ENCODE results near the gene LAMP2.
"Not testable (repeated sequence)": the region's sequence is repeated elsewhere in the genome, so short reads cannot be mapped to it uniquely, and the experiment has no call there.

LAMP2 gene

DNA sequence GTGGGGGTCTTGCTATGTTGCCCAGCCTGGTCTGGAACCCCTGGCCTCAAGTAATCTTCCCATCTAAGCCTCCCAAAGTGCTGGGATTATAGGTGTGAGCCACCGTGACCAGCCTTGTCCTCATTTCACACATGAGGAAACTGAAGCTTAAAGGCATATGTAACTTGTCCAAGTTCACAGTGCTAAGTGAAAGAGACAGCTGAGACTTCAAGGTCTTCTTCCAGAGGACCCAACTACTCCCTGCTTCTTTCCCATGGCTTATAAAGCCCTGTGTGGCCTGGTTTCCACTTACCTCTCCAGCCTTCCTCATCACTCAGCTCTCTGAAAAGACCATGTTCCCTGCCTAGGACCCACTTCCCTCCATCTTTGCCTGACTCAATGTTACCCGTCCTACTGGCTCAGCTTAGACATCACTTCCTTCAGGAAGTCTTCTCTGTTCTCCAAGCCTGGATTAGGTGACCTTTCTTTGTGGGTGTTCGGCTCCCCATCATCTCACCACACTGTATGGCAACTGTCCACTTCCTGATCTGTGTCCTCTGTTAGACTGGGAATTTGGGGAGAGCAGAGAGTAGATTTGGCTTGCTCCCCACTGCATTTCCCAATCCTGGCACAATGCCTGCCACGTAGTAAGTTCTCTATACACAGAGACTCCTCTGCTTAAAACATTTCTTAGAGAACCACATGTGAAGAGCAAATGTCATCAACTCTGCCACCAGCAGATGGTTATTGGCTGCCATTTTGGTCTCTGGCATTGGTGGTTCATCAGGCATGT, 30.4 kb upstream of the LAMP2 start:
- POLR2A ChIA-PET (ENCODE audit: low non-redundant PET): no interaction called here
- H3K27ac ChIP-seq: no peak overlapping the region
- no peak for DNase-seq (ENCODE audit: low spot score)
- TF ChIP-seq, protein P1, sequence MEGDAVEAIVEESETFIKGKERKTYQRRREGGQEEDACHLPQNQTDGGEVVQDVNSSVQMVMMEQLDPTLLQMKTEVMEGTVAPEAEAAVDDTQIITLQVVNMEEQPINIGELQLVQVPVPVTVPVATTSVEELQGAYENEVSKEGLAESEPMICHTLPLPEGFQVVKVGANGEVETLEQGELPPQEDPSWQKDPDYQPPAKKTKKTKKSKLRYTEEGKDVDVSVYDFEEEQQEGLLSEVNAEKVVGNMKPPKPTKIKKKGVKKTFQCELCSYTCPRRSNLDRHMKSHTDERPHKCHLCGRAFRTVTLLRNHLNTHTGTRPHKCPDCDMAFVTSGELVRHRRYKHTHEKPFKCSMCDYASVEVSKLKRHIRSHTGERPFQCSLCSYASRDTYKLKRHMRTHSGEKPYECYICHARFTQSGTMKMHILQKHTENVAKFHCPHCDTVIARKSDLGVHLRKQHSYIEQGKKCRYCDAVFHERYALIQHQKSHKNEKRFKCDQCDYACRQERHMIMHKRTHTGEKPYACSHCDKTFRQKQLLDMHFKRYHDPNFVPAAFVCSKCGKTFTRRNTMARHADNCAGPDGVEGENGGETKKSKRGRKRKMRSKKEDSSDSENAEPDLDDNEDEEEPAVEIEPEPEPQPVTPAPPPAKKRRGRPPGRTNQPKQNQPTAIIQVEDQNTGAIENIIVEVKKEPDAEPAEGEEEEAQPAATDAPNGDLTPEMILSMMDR (conservative IDR thresholded peaks at IDR 0.05; ENCODE audit: low read depth): no peak
- CTCF ChIA-PET: no interaction called here

DNA sequence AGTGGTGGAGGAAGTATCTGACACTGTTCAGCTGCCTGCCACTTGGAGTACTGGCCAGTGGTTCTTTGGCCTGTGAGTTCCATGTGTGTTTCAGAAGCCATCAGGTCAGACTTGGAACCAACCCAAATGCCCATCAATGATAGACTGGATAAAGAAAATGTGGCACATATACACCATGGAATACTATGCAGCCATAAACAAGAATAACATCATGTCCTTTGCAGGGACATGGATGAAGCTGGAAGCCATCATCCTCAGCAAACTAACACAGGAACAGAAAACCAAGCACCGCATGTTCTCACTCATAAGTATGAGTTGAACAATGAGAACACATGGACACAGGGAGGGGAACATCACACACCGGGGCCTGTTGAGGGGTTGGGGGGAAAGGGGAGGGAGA, 21.0 kb upstream of the LAMP2 start:
- DNase-seq (ENCODE audit: low spot score); POLR2A ChIA-PET (ENCODE audit: low non-redundant PET); H3K27ac ChIP-seq: not testable (repeated sequence)
- CTCF ChIA-PET: interaction anchor here (0.6 kb wide), 1 partner anchor 109 kb away, joined by 3 read pairs; no protein-coding TSS in a partner anchor

DNA sequence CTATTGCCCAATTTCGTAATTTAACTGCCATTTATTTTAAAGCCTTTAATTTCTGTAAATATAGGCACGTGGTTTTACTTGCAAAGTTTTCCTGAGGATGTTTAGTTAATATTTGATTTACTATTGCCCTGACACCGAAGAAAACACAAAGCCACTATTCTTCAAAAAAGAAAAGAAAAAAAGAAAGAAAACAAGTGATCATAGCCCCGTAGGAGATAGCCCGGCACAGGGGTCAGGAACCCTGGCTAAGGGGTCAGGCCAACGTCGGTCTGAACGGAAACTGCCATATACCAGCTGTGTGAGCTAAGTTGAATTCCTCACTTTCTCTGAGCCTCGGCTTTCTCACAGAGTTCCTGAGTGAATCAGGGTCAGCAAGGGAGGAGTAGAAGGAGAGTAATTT, 17.7 kb upstream of the LAMP2 start:
- CTCF ChIA-PET: no interaction called here

DNA sequence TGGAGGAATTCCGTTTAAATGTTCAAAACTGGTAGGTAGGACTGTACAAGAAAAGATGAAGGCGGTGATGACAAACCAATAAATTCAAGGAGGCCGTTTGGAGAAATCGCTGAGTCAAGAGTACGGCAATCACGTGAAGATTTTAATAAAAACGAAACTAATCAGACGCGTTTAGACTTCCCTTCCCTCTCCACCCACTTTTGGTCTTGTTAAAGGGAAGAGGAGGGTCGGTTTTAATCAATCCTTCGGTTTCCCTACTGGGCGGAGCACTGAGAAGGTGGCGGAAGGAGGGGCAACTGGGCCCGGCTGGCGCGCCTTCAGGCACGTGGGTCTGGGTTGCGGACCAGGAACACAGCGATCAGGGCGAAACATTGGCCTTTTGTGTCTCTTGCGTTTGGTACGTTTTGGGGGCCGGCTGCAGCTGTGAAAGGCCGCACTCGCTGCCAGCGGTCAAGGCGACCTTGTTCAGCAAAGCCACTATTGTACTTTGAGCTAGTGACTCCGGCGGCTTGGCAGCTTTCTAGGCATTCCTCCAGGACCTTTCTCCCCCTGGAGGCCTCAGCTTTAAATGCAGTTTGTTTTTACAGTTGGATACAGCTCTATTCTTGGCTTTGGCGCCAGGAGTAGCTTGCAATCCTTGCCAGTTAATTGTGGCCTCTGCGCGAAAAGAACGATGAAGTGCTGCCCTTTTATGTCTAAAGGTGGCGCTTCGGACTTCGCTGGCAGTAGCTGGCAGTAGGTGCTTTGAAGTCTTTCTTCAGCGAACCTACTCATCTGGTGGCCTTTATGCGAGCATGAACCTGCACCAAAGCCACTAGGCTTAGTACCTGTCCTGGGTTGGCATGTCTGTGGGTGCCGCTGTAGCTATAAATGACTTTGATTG, 16.8 kb upstream of the LAMP2 start:
- H3K27ac ChIP-seq: peak overlapping the region; percentile 92
- CTCF ChIA-PET: interaction anchor here (0.6 to 0.7 kb wide), 2 partner anchors 69 to 107 kb away, joined by 3 read pairs; no protein-coding TSS in a partner anchor
- DNase-seq (ENCODE audit: low spot score): peak; percentile 63
- POLR2A ChIA-PET (ENCODE audit: low non-redundant PET): no interaction called here
- TF ChIP-seq, protein P1 (conservative IDR thresholded peaks at IDR 0.05; ENCODE audit: low read depth): peak; percentile 67

More for the DNA sequence above, 17.7 kb upstream of the LAMP2 start:
- POLR2A ChIA-PET (ENCODE audit: low non-redundant PET): no interaction called here
- DNase-seq (ENCODE audit: low spot score): no peak
- TF ChIP-seq, protein P1 (conservative IDR thresholded peaks at IDR 0.05; ENCODE audit: low read depth): no peak
- H3K27ac ChIP-seq: no peak overlapping the region

DNA sequence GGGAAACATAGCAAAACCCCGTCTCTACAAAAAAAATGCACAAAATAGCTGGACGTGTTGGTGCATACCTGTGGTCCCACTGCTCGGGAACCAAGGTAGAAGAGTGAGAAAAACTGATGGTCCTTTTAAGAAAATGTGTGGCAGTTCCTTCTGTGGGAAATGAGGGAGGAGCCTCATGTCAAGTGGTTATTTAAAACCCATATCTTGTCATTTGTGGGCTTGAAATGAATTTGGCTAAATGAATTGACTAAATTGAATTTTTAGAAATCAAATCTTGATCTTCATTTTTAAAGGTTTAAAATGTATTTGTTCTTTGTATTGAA, 16.2 kb upstream of the LAMP2 start:
- POLR2A ChIA-PET (ENCODE audit: low non-redundant PET): no interaction called here
- CTCF ChIA-PET: no interaction called here
- peak overlapping the region; percentile 92 for H3K27ac ChIP-seq
- TF ChIP-seq, protein P1 (conservative IDR thresholded peaks at IDR 0.05; ENCODE audit: low read depth): no peak
- DNase-seq (ENCODE audit: low spot score): peak; percentile 3

DNA sequence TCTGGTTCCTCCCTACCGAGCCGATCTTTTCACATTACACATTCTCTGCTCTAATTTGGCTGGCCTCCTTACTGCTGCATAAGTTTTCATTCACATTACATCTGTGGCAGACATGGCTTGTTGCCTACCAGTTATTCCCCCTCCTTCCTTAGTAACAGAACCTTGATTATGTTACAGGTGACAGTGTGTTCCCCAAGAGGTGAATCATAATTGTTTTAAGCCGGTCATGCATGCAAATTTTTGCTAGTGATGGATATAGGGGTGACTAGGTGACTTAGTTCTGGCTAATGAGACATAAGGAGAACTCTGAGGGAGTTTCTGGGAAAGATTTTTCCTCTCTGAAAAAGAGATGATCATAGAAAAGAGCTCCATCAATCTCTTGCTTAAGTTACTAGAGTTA, 8.4 kb upstream of the LAMP2 start:
- TF ChIP-seq, protein P1 (conservative IDR thresholded peaks at IDR 0.05; ENCODE audit: low read depth): no peak
- ChIA-PET CTCF (interaction anchor here (0.6 kb wide), 3 partner anchors 443 to 877 kb away, joined by 3 to 6 read pairs (median 3); no protein-coding TSS in a partner anchor), POLR2A (ENCODE audit: low non-redundant PET) (no interaction called here)
- DNase-seq (ENCODE audit: low spot score): no peak
- H3K27ac ChIP-seq: no peak overlapping the region
